COLO668 (cell line): ENCODE measurements around the gene ODAD4.
"Not testable (repeated sequence)": the region's sequence is repeated elsewhere in the genome, so short reads cannot be mapped to it uniquely, and the experiment has no call there.

Experiments
- DNase-seq: peaks from one replicate; lab custom pipeline; 2025; ENCODE audit not compliant: unreplicated experiment; lab: John Stamatoyannopoulos, UW

The ODAD4 gene

GRCh38 chr17:42000413-42001133 is 70.2 kb downstream of the ODAD4 start:
- no peak for DNase-seq

- DNase-seq, result no peak
Observed at GRCh38 chr17:42001729-42002128, 71.3 kb downstream of the ODAD4 start.

GRCh38 chr17:42002175-42002791 is 71.9 kb downstream of the ODAD4 start:
- DNase-seq, result no peak

GRCh38 chr17:42002792-42003301 is 72.4 kb downstream of the ODAD4 start:
- DNase-seq, result no peak

- no peak for DNase-seq
Observed at GRCh38 chr17:42005166-42005565, 74.7 kb downstream of the ODAD4 start.

GRCh38 chr17:42009170-42009569 is 78.8 kb downstream of the ODAD4 start:
- no peak for DNase-seq

GRCh38 chr17:42010266-42010680 is 79.9 kb downstream of the ODAD4 start:
- not testable (repeated sequence) for DNase-seq

- DNase-seq, result no peak
Observed at GRCh38 chr17:42010898-42011516, 80.6 kb downstream of the ODAD4 start.

- not testable (repeated sequence) for DNase-seq
Observed at GRCh38 chr17:42012363-42012762, 81.9 kb downstream of the ODAD4 start.

GRCh38 chr17:42013740-42014139 is 83.3 kb downstream of the ODAD4 start:
- not testable (repeated sequence) for DNase-seq
